Astrocyte (in vitro differentiated cells and primary cell): ENCODE results near the gene USP22.

Source experiments
- CTCF ChIP-seq: IDR thresholded peaks from 2 replicates; pipeline ENCODE4 v1.5.1; 2011; ENCODE audit warnings: low read depth, mild to moderate bottlenecking, inconsistent platforms, low read length, moderate library complexity; ENCODE audit not compliant: insufficient read depth
- EZH2 ChIP-seq: IDR thresholded peaks from 2 replicates; pipeline ENCODE4 v1.6.1; 2012; ENCODE audit warnings: mild to moderate bottlenecking, low read length, inconsistent platforms; ENCODE audit not compliant: insufficient read depth

GRCh38 chr17:20987511-20987910, 55.3 kb downstream of the USP22 start:
- TF ChIP-seq CTCF: no peak
- TF ChIP-seq EZH2: no peak
